ENCODE measurements around the gene NSUN3.
"Not testable (repeated sequence)": the region's sequence is repeated elsewhere in the genome, so short reads cannot be mapped to it uniquely, and the experiment has no call there.

Gene NSUN3

DNA sequence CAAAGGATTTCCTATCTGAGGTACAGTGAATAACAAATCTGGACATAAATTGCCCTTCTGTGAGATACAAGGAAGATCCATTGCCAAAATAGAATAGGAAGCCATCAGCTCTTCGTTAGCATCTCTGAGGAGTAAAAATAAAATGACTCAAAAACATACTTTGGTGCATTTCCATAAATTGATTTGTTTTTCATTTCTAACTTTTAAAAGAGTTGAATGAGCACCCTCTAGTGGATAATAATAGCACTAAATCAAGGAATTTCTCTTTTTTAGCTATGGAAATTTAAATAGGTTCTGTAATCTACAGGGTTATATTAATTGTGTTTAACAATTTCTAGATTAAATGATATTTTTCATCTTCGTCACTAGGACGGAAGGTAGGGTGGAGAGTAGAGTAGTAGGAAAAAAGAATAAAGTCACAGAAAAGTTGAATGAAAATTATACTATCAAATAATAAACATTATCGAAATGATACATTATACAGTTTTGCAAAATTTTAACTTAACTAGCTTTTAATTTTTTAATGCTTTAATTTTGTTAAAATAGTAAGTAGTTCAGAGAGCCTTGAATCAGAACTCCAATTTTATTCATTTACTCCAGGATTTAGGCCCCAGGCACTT lies 6.4 kb downstream of the NSUN3 start:
- DNase-seq (ENCODE audit: low read depth): no peak

DNA sequence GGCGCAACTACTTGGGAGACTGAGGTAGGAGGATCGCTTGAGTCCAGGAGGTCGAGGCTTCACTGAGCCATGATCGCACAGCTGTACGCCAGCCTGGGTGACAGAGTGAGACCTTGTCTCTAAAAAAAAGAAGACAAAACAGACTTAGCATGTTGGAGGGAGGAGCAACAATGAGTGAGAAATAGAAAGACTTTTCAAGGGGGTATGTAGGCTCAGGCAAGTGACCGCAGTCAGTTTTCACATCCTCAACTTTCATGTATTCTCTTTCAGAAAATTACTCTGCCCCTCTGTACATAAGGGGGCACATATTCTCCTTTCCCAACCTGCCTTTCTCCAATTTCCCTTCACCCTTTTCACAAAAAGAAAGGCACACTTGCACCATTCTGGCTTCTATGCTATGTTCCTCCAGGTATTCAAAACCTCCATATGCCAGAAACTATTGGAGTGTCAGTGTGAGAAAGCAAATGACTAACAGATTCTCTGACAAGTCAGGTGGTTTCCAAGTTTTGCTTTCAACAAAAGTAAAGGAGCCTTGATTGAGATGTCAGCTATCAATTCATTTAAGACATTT lies 7.6 kb downstream of the NSUN3 start:
- no peak for DNase-seq (ENCODE audit: low read depth)

DNA sequence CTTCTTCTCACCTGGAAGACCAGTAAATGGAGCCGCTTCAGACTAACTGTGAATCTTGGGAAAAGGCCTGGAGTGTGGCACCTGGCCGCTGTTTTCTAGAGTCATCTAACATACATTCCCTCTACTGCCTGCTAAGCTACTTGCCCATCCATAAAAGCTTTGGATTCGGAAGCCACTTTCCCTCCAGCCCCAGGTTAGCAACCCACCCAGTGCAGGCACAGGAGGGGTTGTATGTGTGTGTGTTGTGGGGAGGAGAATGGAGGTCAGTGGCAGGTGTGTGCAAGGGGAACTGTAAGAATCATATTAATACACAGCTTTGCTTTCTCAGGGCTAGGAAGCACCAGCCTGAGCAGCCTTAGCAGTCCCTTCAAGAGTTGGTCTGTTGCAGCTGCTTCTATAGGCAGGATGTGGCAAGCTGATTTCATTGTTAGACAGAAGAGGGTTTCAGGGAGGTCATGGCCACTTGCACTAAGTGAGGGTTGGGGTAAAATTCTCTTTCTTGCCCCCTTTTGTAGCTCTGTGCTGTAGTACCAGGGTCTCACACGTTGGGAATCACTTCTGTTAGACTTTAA lies 8.9 kb downstream of the NSUN3 start:
- DNase-seq (ENCODE audit: low read depth): no peak

DNA sequence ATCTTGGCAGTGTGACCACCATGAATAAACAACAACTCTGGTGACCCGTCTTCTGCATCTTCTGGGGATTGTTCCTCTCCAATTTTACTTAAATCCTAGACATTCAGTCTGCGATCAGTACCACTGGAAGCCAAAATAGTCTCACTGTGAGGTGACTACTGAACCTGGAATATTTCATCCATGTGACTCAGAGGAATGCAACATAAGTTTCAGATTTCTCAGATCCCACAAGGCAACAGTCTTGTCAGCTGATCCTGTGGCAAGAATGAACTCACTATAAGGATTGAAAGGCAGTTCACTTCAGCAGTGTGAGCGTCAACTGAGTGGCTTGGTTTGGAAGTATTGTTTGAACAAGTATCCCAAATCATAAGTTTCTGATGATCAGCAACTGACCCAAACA lies 13.2 kb downstream of the NSUN3 start:
- no peak for DNase-seq (ENCODE audit: low read depth)

DNA sequence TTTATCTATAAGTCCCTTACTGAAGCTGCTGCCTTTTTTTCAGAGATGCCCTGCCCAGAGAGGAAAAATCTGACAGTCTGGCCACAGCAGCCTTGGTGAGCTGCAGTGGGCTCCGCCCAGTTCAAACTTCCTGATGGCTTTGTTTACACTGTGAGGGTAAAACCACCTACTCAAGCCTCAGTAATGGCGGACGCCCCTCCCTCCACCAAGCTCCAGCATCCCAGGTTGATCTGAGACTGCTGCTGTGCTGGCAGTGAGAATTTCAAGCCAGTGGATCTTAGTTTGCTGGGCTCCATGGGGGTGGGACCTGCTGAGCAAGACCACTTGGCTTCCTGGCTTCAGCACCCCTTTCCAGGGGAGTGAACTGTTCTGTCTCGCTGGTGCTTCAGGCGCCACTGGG lies 17.7 kb downstream of the NSUN3 start:
- not testable (repeated sequence) for DNase-seq (ENCODE audit: low read depth)

DNA sequence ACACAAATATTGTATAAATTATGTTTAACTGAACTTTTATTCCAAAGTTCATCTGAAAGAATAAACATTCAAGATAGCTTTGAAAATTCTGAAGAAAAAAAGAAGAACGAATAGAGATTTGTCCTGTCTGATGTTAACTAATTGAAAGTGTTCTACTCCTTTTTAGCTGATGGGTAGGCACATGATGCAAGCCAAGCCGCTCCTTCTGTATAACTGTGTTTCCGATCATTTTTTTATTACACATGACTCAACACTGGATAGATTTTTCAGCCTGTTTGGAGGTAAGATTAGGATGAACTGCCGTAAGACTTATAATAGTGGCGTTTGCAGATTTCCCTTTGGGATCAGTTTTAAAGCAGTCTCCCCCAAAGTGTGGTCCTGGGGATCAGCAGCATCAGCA lies 19.0 kb downstream of the NSUN3 start:
- no peak for DNase-seq (ENCODE audit: low read depth)

DNA sequence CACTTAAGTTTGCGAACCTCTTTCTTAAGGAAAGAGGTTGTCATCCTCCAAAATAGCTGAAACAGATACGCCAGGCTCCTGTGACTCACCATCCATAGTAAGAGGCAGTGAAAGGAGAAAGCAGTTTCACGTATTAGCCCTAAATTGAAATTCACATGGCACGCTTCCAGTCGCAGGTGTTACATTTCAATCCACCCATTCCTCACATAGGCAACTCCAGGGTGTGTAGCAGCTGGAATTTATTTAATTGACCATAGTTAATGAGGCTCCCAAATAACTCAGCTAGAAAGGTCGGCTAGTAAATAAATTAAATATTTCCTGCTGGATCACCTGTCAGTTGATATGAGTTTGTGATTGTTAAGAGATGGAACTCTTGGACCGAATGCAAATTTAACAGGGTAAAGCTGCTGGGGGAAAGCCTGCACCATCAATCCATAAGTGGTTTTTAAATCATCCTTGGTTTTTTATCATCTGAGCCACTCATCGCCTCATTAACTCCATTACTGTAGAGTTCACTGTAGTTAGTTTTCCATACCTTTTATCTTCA lies 19.6 kb downstream of the NSUN3 start:
- no peak for DNase-seq (ENCODE audit: low read depth)

DNA sequence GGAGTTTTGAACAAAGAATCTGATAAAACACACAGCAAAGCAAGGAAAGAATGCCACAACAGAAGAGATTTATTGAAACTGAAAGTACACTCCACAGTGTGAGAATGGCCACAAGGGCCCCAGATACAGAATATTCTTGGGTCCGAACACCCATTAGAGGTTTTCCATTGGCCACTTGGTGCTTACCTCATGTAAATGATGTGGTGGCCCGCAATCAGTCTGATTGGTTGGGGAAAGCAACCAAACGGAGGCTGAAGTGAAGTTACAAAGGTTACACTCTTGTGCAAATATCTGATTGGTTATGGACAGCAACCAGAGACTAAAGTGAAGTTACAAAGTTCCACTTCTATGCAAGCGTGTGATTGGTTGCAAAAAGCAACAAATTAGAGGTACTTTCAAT lies 20.4 kb downstream of the NSUN3 start:
- no peak for DNase-seq (ENCODE audit: low read depth)

DNA sequence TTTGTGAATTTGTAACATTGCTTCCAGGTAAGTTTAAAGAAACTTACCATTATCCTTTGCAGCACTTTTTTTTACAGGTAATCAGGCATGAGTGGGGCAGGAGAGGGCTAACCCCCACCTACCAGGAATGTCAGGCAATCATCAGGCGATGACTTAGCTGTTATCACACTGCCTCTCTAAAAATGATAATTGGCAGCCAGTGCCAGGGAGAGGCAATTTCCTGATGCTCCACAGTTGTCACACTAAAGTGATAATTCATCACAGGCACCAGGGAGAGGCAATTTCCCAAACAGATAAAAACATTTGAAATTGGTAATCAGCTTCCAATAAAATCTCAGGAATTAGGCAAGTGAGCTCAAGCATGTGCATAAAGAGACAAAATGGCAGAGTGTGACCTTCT lies 26.3 kb downstream of the NSUN3 start:
- DNase-seq (ENCODE audit: low read depth): no peak

DNA sequence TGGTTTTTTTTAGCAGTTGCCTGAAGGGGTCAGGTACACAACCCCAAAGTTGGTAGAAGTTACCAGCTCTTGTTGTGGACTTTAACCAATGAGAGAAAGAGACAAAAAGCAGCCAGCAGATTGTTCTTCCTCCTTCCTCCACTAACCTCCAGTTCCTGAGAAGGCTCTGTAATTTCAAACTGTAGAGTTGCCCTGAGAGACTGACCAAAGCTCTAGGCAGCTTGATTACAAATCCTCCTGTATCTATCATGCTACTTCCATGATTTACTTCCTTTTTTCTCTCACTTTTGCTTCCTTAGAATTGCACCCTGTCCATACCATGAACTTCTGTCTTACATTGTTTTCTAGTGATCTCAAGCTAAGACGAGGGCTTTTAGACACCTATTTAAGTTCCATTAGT lies 29.2 kb downstream of the NSUN3 start:
- DNase-seq (ENCODE audit: low read depth): no peak

DNA sequence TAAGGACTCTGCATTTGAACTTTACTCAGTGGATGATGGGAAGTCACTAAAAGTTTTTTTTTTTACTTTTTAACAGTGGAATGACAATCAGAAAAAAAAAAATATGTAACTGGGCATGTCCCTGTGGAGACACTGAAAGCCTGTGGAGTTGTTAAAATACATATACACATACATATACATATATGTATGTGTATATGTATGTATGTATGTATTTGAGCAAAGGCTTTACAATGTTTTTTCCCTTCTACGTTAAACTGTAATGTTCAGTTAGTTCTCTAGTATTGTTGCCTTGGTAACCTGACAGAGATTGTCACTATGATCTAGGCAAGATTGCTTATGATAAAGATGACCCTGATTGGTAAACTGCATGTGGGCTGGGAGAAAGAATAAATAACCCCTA lies 30.3 kb downstream of the NSUN3 start:
- DNase-seq (ENCODE audit: low read depth): no peak

DNA sequence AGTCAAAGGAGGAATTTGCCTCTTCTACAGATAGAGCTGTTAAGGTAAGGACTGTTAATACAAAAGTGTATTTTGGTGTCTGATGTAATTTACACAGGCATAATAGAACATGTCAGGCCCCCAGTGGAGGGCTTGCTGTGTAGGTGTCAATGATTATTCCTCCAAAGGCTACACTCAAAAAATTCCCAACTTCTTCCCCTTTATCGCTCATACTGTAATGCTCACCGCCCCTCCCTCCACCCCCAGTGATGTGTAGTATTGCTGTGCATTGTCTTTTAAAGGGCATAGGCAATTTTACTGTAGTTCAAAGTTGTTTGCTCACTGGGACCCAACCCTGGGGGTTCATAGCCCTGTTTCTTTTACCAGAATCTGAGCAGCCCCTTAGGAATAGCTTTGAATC lies 32.2 kb downstream of the NSUN3 start:
- no peak for DNase-seq (ENCODE audit: low read depth)

DNA sequence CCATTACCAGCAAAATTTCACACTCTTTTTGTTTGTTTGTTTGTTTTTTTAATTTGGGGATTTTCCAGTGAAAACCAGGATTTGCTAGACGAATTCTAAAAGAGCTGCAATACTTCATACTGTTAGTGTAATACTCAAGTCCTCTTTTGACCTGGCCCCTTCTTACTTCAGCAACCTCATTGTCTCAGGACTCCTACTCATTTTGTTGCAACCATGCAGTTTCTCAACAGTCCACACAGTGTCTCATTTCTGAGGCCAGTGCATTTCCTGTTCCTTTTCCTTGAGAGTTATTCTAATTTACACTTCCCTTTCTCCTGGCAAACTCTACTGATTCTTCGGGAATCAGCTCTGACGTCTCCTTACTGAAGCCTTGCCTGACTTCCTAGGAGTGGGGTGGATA lies 35.6 kb downstream of the NSUN3 start:
- no peak for DNase-seq (ENCODE audit: low read depth)

DNA sequence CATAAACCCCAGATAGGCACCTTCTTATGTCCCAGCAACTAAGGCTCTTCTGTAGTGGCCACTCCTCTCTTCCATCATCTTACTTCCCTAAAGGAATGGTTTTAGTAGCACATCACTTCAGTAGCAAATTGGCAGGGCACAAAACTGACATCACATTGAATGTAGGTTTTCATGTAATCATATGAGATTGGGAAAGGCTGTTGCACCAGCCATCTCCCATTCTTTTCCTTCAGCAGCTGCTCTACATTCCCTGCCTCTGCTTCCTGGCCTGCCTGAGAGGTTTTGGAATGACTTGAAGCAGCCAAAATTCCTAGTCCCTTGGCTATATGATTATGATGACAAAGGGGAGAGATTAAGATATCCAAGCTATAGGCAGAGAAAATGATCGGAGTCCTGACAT lies 36.5 kb downstream of the NSUN3 start:
- no peak for DNase-seq (ENCODE audit: low read depth)

DNA sequence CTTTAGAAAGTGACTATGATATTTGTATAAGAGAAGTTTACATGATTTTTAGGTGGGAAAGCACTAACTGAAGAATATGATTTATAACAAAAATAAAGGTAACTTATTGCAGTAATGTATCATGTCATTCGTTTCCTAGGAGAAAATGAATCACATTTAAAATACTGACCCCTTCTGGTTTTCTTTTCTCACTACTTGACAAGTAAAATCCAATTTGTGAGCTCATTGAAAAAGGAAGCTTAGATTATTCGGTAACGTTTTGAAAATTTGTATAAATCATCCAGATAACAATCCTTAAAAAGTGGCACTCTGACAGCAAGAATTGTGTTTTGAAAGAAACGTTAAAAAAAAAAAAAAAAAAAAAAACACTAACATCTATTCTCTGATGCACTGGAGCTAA lies 39.0 kb downstream of the NSUN3 start:
- no peak for DNase-seq (ENCODE audit: low read depth)

DNA sequence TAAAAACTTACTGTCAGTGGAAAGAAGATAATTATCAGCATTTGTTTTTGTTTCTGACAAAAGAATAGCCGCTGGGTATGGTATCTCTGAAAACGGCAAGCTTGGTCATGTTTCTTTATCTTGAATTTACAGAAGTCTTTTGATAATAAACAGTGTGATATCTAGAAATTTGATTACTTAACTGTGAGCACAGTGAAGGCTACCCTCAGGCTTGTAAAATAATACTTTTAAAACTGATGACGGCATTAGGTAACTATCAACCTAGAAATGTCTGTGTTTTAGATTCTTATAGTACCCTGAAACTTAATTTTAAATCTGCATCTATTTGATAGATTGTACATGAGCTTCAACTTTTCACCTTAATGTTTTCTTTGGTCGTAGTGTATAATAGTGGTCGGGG lies 43.4 kb downstream of the NSUN3 start:
- no peak for DNase-seq (ENCODE audit: low read depth)

DNA sequence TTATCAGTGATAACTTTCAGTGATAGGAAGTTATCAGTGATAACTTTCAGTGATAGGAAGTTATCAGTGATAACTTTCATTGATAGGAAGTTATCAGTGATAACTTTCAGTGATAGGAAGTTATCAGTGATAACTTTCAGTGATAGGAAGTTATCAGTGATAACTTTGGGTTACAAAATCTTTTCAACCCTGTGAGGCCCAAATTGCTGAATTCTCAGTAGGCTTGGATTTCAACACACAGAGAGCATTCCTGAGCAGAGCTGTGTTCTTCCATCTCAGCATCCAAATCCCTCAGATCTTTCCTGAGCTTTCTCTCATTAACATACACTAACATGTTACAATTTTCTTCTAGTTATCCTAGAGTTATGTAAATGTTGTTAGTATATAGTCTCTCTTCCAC lies 47.4 kb downstream of the NSUN3 start:
- DNase-seq (ENCODE audit: low read depth): not testable (repeated sequence)

DNA sequence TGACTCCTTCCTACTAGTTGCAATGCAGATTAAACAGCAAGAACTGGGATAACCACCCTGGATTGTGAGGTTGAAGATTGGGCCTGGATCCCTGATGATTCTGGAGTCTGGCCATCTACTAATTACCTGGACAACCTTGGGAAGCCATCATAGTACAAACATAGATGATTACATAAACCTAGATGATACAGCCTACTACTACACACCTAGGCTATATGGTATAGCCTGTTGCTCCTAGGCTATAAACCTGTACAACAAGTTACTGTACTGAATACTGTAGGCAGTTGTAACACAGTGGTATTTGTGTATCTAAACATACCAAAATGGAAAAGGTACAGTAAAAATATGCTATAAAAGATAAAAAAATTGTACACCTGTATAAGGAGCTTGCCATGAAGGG lies 48.0 kb downstream of the NSUN3 start:
- no peak for DNase-seq (ENCODE audit: low read depth)

DNA sequence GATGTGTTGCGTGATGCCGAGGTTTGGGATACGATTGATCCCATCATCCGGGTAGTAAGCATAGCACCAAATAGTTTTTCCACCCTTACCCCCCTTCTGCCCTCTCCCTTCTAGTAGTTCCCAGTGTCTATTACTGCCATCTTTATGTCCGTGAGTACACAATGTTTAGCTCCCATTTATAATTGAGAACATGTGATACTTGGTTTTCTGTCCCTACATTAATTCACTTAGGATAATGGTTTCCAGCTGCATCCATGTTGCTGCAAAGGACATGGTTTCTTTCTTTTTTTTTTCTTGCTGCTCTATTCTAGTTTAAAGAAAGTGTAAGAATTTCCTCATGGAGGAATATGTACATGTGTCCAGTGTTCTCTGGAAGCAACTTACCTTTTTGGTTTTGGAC lies 51.8 kb downstream of the NSUN3 start:
- no peak for DNase-seq (ENCODE audit: low read depth)

DNA sequence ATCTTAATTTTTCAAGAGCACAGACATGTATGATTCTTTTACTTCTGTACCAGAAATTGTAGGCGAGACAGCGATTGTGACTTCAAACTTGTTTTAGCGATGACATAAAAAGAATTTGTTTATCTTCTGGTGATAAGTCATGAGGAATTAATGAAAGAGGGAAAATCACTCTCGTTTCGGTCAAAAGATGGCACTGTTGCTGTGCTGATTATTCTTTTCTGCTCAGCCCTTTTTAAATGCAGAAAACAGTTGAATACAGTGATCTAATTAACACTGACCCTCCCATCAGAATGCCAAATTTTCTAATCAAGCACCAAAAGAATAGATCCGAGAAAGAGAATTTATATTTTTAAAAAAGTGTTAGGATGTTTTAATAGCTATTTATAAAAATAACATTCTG lies 52.6 kb downstream of the NSUN3 start:
- no peak for DNase-seq (ENCODE audit: low read depth)

DNA sequence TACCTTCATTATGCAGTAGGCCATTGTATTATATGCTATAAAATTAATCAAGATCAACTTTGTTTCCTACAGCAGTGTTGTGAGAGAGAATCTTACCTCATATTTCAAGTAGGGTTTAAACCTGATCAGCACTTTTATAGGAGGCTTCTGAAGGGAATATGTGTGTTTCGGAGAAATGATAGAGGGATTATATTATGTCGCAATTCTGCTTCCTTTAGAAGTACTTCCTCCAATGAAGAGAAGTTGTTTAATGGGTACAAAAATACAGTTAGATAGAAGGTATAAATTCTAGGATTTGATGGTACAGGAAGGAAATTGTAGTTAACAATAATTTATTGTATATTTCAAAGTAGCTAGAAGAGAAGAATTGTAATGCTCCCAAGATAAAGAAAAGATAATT lies 54.9 kb downstream of the NSUN3 start:
- no peak for DNase-seq (ENCODE audit: low read depth)

DNA sequence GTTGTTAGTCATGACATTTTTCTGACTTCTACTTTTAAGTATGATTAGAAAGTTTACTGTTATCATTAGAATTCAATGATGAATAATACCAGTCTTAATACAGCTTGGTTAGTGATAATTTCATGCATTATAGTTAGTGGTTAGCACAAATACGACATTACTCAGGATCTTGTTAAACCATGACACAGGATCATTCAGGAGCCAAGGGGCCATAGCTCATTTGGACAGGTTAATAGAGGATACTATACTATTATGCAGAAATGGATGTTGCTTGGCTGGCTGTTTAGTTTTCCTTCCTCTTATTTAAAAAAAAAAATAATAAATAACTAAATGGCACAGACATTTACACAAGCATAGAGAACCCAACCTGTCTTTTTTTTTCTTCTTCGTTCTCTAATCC lies 55.5 kb downstream of the NSUN3 start:
- DNase-seq (ENCODE audit: low read depth): no peak

DNA sequence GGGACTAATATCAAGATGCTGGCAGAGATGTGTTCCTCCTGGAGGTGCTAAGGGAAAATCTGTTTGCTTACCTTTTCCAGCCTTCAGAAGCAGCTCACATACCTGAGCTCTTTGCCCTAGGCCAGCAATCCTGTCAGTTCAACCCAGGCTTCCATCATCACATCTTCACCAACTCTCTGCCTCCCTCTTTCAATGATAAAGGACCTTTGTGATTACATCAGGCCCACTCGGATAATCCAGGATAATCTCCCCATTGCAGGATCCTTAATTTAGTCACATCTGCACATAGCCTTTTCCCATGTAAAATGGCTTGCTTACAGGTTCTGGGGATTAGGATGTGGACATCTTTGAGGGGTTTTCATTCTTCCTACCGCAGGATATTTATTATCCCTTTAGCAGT lies 58.3 kb downstream of the NSUN3 start:
- DNase-seq (ENCODE audit: low read depth): no peak

DNA sequence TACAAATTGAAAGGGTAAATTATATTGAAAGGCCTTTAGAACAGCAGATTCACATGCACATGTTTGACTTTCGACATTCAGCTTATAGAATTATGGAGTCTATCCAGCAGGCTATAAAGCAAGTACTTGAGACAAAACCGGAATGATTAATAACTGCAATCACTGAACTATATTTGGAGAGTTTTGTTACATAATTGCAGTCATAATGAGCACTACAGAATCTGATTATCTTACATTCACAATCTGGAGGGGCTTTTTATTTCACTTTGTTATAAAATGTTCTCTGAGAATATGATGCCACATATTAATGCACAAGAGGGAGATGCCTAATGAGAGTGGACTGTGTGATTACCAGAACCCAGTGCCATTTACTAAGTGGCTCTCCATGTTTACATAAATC lies 64.3 kb downstream of the NSUN3 start:
- no peak for DNase-seq (ENCODE audit: low read depth)
